Stimulated activated CD4-positive, alpha-beta T cell treated with anti-CD3 and anti-CD28 coated beads, Interleukin-12 subunit alpha, Interleukin-12 subunit beta, amount 100 ng/mL, for 48 hours (primary cell): ENCODE data around the gene MGAT5B.

Experiments used
- DNase-seq, 3 donors: peaks; one replicate each; pipeline ENCODE4 v3.0.0-alpha.2; 2020; ENCODE audit warnings: low read depth in 2 of 3, low spot score in 1 of 3

MGAT5B gene

DNA sequence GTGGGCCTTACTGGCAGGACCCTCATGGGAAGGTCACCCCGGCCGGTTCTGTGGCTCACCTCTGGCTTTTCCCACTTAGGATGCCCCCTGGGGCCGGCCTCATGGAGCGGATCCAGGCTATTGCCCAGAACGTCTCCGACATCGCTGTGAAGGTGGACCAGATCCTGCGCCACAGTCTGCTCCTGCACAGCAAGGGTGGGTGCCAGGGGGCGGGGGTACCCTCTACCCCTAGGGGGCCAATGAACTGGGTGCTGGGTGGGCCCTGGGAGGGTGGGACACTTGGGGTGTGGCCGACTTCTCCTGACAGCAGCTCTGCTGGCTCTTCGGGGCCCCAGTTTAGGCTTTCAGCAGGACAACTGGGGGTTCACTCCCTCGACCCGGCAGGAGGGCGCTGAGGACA lies 34.3 kb downstream of the MGAT5B start:
- DNase-seq, result no peak

DNA sequence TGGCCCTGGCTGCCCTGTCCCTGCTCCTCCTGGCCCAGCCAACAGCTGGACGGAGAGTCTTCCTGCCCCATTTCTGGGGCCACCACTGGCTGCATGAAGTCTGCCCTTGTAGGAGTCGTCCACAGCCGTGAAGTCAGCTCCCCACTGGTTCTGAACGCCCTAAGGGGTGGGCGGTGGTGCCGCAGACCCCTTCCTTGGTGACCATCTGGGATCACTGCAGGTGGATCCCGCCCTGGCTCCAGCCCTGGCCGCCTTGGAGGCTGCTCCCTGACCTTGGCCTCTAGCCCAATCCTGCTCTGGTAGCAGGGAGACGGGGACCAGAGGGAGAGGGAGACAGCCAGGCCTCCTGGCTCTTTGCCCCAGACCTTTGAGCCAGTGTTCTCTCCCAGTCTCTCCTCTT lies 35.4 kb downstream of the MGAT5B start:
- DNase-seq, result no peak

DNA sequence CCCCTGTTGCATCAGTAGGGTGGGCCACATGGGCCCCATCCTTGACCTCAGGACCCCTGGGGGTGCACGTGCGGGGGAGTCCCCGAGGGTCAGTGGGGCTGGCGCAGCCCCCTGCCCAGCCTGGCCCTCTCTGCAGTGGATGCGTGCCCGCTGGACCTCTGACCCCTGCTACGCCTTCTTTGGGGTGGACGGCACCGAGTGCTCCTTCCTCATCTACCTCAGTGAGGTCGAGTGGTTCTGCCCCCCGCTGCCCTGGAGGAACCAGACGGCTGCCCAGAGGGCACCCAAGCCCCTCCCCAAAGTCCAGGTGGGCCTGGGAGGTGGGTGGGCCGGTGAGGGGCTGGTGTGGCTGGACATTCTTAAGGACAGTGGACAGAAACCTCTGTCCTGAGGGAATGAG lies 35.9 kb downstream of the MGAT5B start:
- DNase-seq, result no peak

DNA sequence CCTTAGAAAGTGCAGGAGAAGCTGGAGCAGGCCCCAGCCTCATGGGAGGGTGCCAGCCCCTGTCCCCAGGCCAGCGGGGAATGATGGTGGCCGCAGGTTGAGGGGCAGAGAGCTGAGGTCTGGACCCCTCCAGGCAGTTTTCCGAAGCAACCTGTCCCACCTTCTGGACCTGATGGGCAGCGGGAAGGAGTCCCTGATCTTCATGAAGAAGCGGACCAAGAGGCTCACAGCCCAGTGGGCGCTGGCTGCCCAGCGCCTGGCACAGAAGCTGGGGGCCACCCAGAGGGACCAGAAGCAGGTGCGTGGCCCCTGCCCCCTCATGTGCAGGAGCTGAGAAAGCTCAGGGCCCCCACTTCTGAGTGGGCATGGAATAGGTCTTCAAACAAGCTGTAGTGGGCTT lies 36.8 kb downstream of the MGAT5B start:
- no peak for DNase-seq

DNA sequence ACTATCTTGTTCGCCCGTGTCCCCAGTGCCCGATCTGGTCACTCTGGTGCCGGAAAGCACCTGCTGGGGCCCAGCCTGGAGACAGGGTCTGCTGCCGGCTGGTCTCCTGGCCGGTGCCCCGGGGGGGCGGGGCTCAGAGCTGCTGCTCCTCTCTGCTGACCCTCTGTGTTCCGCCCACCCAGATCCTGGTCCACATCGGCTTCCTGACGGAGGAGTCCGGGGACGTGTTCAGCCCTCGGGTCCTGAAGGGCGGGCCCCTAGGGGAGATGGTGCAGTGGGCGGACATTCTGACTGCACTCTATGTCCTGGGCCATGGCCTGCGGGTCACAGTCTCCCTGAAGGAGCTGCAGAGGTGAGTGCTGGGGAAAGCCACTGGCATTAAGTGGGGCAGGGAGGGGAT lies 37.6 kb downstream of the MGAT5B start:
- DNase-seq, result no peak

DNA sequence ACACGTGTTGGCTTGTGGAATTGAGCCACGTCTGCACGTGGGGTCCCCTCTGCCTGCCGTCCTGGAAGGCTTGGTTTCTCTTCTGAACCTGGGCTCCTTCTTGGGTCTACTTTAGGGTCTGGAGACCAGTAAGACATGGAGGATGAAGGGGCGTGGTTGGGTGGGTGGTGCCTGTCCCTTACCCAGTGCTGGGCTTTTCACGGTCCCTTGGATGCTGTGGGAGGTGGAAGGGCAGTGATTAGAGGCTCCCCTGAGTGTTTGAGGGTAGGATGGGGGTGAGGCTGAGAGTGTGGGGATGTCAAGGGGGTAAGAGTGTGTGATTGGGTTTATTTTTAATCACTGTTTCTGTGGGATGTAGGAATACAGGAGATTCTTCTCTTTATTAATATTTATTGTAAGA lies 38.3 kb downstream of the MGAT5B start:
- no peak for DNase-seq

DNA sequence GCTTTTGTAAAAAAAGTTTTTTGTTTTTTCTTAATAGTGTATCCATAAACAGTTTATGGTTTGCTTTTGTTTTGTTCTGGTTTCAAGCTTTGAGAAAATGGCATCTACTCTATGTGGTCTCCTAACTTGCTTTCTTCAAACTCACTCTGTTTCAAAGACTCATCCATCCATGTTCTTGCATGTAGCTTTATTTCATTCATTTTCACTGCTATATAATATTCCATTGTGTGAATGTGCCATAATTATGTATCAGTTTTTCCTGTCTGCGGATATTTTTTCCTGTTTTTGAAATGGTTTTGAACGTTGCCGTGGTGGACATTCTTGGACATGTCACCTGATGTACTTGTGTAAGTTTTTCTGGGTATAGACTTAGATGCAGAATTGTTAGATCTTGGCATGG lies 39.1 kb downstream of the MGAT5B start:
- DNase-seq, result no peak

DNA sequence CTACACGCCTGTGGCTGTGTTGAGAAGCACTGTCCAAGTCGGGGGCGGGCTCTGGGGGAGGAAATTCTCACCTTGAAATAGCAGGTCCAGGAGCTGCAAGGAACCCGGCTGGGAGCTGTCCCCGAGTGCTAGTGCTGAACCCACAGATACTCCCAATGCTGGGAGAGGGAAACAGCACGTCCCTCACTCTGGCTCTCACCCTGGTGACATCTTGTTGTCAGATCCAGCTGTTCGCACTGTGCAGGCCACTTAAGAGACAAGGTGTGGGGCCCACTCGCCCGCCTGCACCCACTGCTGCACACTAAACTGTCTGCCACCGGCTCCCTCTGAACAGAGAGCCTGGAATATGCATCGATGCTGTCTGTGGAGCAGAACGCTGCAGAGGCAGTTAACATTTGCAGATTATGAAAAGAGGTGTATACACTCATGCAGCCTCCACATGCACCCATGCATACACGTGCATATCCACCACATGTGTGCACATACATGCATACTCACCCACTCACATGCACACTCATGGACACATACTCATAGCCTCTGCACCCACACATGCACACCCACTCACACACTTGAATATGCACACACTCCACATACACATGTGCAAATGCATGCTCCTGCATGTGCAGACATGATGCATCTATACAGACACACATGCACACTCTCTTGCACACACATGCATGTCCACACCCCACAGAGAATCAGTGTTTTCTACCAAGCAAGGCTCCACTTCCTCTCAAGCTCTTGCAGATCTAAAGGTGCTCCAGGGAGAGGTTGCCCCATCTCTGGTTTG lies 42.0 kb downstream of the MGAT5B start:
- peak; percentile 8 to 14 (median 13) for DNase-seq

DNA sequence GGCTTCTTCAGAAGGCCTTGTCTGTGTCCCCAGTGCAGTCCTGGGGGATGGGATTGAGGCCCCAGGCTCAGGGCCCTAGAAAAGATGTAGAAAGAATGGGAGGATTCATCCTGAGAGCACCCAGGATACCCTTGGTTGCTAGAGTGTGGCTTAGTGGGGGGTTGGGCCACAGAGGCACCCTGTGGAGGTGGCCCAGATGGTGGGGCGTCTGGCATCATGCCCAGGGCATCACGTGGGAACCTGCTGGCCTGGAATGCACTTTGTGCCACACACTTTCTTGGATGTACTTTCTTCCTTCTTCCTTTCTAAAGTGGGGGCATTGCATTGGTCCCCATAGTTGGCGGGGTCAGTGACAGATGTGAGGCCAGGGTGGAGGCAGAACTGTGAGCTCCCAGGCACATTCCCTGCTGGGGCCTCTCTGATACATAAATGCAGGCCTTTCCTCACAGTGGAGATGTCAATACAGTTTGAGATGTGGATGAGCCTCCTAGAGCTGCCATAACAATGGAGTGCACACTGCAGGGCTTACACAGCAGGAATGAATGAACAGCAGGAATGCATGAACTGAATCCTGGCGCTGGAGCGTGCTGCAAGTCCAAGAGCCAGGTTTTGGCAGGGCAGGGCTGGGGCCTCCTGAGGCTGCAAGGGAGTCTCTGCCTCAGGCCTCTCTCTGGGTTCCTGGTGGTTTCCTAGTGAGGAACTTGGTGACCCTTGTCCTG lies 43.3 kb downstream of the MGAT5B start:
- no peak for DNase-seq

DNA sequence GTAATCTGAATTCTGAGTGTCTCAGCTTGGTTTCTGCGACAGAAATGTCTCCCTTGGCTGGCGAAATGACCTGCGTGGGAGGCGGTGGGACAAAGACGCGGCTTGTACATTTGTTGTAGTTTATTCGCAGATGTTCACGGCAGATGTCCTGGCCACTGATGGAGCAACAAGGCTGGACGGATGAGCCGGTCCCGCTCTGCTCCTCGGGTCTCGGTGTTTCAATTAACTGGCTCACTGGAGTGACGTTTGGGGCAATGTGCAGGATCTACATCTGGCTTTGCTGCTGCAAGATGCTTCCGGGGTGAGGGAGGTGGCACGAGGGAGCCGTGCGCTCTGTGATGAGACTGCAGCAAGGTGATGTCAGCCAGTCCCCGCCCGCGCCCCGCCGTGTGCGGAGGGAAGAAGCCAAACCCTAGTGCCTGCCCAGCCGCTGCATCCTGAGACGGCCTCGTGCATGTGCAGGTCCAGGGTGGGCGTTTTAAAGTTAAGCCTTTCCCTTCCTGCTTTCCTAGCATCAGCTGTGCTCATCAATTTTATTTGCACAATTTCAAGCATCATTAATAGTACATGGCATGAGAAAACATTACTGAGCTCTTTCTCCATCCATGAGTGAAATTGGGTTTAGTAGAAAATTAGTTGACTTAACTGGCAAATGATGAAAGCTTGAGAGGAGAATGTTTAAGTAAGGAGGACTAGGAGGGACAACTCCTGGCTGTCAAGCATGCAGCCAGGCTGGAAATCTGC lies 44.4 kb downstream of the MGAT5B start:
- no peak for DNase-seq

DNA sequence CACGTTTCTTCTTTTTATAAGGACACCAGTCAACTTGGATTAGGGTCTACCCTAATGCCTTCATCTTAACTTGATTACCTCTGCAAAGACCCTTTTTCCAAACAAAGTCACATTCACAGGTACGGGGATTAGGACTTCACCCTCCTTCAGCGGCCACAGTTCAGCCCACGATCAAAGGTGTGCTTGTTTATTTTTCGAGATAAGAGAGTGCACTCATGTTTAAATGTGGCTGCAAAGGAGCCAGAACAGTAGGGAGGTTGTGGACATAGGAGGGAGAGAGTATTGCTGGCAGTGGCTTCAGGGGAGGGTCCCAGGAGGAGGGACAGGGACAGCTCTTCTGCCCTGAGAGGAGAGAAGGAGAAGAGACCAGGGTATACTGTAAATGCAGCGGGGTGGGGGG lies 46.7 kb downstream of the MGAT5B start:
- DNase-seq, result no peak

DNA sequence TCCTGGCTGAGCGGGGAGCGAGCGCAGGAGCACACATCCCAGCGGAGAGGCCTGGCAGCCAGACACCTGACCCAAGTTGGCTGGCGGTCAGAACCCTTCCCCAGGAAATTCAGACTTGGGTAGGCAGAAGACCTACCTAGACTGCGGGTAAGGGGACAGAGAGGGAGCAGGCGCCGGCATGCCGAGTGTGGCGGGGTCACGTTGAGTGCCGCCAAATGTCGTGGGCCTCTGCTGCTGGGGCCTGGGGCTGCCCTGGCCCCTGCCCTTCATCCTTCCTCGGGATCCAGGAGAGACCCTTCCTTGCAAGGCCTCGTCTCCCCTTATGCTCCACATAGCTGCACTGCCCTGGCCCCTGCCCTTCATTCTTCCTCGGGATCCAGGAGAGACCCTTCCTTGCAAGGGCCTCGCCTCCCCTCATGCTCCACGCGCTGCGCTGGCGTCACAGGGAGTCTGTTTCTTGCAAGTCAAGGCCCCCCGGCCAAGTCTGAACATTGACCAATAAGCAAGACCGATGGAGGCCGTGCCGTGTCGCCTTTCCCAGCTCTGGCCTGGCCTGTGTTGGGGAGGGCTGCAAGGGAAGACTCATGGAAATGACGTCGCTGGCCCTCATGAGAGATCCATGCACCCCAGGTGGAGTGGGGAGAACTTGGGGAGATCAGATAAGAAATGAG lies 47.8 kb downstream of the MGAT5B start:
- DNase-seq, result no peak

DNA sequence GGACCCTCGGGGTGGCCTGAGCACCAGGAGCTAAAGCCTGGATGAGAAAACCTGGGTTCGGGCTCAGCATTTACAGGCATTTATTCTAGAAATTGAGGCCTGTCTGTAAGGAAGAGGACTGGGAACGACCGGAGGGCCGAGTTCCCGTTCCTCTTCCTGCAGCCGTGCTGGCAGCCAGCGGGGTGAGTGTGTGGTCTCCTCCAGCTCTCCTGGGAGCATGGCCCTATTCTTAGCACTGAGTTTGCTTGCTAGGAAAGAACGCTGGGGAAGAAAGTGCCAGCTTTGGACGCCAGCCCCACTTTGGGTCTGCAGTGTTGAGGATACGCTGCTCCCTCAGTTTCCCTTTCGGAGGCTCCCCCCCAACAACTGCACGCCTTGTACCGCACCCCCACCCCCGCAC lies 49.6 kb downstream of the MGAT5B start:
- no peak for DNase-seq

DNA sequence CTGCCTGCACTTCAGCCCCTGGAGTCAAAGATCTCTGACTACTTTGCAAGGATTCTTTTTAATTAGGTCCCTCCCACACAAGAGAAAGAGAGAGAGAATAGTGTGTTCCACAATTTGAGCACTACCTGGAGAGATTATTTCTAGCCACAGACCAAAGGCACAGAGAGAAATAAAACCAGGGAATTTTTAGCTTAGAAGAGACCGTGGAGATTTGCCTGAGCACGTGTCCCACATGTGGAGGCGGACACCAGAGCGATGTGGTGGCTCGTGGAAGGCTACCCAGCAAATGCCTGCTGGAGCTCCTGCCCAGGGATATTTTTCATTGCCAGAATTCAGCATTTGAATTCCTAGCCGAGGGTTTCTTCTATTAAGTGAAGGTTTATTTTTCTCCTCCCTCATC lies 50.6 kb downstream of the MGAT5B start:
- no peak for DNase-seq

DNA sequence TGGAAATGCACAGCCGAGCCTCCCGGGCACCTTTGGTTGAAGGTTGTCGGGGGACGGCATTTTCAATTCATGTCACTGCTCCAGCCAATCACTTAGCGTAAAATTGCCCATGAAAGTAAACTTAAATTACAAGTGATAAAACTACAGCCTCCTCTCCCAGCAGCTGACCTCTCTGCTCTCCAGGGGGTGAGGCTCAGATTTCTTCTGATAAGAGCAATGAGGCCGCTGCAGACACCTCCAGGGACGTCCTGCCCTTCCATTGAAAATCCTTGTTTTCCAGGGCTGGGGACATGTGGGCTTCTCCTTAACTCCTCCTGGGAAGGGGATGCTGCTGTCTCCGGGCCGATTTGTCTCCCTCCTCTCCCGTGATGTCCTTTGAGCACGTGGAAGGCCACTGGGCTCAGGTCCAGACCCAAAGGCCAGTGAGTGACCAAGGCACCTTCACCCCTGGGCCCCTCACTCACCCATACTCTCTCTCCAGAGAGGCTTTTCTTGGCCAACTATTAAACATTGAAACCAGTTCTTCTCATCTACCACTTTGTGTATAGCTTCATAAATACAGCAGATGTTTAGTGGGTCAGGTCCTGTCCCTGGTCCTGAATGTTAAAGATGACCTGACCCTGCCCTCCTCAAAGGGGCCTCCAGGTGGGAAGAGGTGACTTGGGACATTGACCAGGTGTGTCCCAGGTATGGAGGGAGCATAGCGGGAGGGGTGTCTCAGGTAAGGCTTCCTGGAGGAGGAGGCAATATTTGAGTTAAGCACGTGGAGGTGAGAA lies 52.3 kb downstream of the MGAT5B start:
- DNase-seq, result no peak

DNA sequence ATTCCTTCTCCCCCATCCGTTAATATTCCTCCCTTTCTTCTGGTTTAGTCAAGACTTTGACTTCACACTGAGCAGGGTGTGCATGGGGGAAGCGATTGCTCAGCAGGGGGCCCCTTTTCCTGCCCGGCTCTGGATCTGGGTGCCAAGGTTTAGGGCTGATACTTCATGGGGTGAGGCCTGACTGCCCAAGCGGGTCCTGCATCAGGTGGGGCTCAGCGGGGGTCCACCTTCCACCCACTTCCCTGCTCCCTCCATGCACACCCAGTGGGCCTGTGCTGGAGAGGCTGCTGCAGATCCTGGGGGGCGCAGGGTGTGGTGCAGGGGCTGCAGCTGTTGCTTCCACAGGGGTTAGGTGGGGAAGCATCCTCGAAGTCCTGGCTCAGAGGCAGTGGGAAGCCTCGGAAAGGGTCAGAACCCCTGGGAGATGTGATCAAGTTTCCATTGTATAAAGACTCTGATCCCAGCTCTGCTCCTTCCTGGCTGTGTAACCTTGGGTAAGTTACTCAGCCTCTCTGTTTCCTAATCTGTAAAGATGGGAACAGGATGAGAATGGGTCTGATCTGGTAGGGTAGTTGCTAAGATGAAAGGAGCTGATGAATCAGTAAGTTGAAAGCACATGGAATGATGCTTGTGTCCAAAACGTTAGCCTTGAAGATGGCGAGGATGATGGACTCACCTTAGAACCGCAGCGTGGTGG lies 53.3 kb downstream of the MGAT5B start:
- DNase-seq, result no peak

DNA sequence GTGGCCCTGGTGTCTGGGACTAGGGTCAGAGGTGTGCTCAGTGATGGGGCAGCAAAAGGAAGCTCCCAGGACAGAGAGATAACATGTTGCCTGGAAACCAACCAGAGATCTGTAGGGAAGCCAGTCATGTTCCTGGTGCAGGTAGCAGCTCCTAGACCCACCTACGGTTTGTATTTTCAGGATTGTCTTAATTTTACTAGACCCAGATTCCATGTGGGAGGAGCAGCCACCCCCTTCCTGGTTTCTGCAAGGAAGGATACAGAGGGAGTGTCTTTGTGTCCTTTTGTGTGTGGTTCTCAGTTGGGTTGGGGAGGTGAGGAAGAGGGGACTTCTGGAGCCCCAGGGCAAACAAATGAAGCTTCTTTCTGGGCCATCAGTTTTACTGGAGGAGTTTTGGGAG lies 53.9 kb downstream of the MGAT5B start:
- no peak for DNase-seq

DNA sequence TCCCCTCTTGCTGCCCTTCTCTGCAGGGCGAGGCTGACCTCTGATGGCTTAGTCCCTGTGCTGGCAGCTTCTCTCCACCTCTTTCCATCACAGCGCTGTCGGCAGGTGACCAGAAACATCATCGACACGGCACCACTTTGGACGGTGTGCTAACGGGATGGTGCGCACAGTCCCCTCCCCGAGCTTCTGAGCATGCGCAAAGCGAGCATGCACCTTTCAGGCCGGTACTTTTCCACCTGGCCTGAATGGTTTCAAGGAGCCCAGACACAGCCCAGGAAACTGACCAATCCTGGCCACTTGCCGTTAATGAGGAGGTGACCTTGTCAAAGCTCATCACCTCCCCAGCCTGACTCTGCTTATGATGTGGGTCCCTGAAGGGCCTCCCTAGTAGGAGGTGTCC lies 54.8 kb downstream of the MGAT5B start:
- DNase-seq, result no peak

DNA sequence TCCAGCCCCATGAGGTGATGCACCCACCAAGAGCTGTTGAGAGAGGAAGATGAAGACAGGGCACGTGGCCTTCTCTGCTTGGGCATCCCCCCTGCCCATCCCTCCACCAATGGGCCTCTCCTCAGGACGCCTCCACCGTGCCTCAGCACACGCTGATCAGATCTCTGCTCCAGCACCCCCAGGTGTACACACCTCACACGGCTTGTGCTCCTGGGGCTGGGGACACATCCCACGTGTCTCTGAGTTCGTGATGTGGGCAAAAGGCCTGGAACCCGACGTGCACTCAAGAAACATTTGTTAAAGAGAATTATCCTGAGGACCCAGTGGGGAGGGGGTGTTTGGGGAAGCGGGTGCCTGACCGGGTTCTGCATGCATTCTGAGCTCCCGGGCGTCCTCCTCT lies 55.3 kb downstream of the MGAT5B start:
- DNase-seq, result no peak
